SU-DHL-6 (cell line): Measurements from ENCODE around the gene KIF1C.

Experiments used
- H2AFZ ChIP-seq: fragments of 200-600 bp; sonication (generic); 2 replicates; pipeline ENCODE4 v1.6.1; 2014; ENCODE audit warnings: low read depth, mild to moderate bottlenecking, moderate library complexity, mixed read lengths, antibody characterized with exemption, low read length; ENCODE audit not compliant: severe bottlenecking
- H3F3A ChIP-seq: fragments of 200-600 bp; shearing (Covaris generic); 2 replicates; pipeline ENCODE4 v1.6.0; 2016; ENCODE audit warnings: antibody characterized with exemption, mild to moderate bottlenecking; ENCODE audit not compliant: insufficient read depth
- H3K27ac ChIP-seq: fragments of 200-600 bp; sonication (generic); 2 replicates; pipeline ENCODE4 v1.5.1; 2016; ENCODE audit warnings: low read depth, mild to moderate bottlenecking, low read length, moderate library complexity, mixed read lengths
- H3K27me3 ChIP-seq: fragments of 200-600 bp; sonication (generic), shearing (Covaris generic); 2 replicates; pipeline ENCODE4 v1.6.0; 2014; ENCODE audit warnings: mild to moderate bottlenecking, low read length
- H3K36me3 ChIP-seq: fragments of 200-600 bp; sonication (generic); 2 replicates; pipeline ENCODE4 v1.6.1; 2014; ENCODE audit warnings: mild to moderate bottlenecking, low read length, mixed read lengths
- H3K4me2 ChIP-seq: fragments of 300-600, 200-600 bp; shearing (Covaris generic), sonication (generic); 2 replicates; pipeline ENCODE4 v1.6.0; 2014; ENCODE audit warnings: low read length, low read depth, mild to moderate bottlenecking; ENCODE audit not compliant: poor library complexity, severe bottlenecking
- H3K4me3 ChIP-seq: fragments of 200-600 bp; sonication (generic); 2 replicates; pipeline ENCODE4 v1.5.1; 2014; ENCODE audit warnings: antibody characterized with exemption, low read length, mild to moderate bottlenecking, mixed read lengths; ENCODE audit not compliant: insufficient read depth, poor library complexity, severe bottlenecking
- H3K79me2 ChIP-seq: fragments of 200-600 bp; sonication (generic); 2 replicates; pipeline ENCODE4 v1.6.1; 2014; ENCODE audit warnings: mild to moderate bottlenecking, low read length, moderate library complexity; ENCODE audit not compliant: insufficient read depth
- H3K9ac ChIP-seq: fragments of 200-600 bp; sonication (generic); 2 replicates; pipeline ENCODE4 v1.7.0; 2014; ENCODE audit warnings: mild to moderate bottlenecking, low read length
- H3K9me2 ChIP-seq: fragments of 200-600 bp; sonication (generic); replicated peaks from 2 replicates; pipeline ENCODE4 v1.6.1; 2014; ENCODE audit warnings: low read length; ENCODE audit not compliant: insufficient read depth
- H3K9me3 ChIP-seq: fragments of 200-600 bp; sonication (generic); 2 replicates; pipeline ENCODE4 v1.6.1; 2014; ENCODE audit warnings: low read length, mixed read lengths; ENCODE audit not compliant: insufficient read depth
- H4K20me1 ChIP-seq: fragments of 200-600 bp; sonication (generic); 2 replicates; pipeline ENCODE4 v1.6.1; 2014; ENCODE audit warnings: low read depth, mild to moderate bottlenecking, antibody characterized with exemption, low read length, moderate library complexity, mixed read lengths
- CTCF ChIP-seq: fragments of 200-600 bp; sonication (generic); IDR thresholded peaks from one replicate; pipeline ENCODE4 v1.5.1; 2017; ENCODE audit warnings: antibody characterized with exemption, mild to moderate bottlenecking, low read length, moderate library complexity; ENCODE audit not compliant: insufficient read depth, poor library complexity, severe bottlenecking
- EZH2phosphoT487 ChIP-seq: fragments of 200-600 bp; sonication (generic), shearing (Covaris generic); conservative IDR thresholded peaks from 2 replicates; pipeline ENCODE4 v1.6.1; 2018; ENCODE audit warnings: mild to moderate bottlenecking, antibody characterized with exemption, low read length, moderate library complexity, mixed read lengths

Gene KIF1C

GRCh38 chr17:5014357-5014756 is 16.6 kb downstream of the KIF1C start:
- Histone ChIP-seq H3K36me3 (no peaks in the 10 kb centered on the region), H3F3A (no peaks in the 10 kb centered on the region), H3K27ac (no peak overlapping the region), H3K9ac (no peak overlapping the region), H3K4me2 (no peak overlapping the region), H3K9me3 (no peaks in the 10 kb centered on the region), H4K20me1 (no peaks in the 10 kb centered on the region), H3K9me2 (no peaks in the 10 kb centered on the region), H3K79me2 (no peaks in the 10 kb centered on the region), H2AFZ (no peak overlapping the region), H3K27me3 (no peaks in the 10 kb centered on the region), H3K4me3 (no peak overlapping the region)
- TF ChIP-seq EZH2phosphoT487: no peak
- TF ChIP-seq CTCF: no peak

- no peaks in the 10 kb centered on the region for H3K9me2 ChIP-seq
- H3K27me3 ChIP-seq: no peaks in the 10 kb centered on the region
- H4K20me1 ChIP-seq: no peaks in the 10 kb centered on the region
- H3K79me2 ChIP-seq: no peaks in the 10 kb centered on the region
- H3K4me2 ChIP-seq: no peak overlapping the region
- no peaks in the 10 kb centered on the region for H3K36me3 ChIP-seq
- H3K4me3 ChIP-seq: no peak overlapping the region
- TF ChIP-seq CTCF: peak; percentile 22
- TF ChIP-seq EZH2phosphoT487: no peak
- no peaks in the 10 kb centered on the region for H3F3A ChIP-seq
- H3K27ac ChIP-seq: no peak overlapping the region
- no peaks in the 10 kb centered on the region for H3K9me3 ChIP-seq
- no peak overlapping the region for H2AFZ ChIP-seq
- no peak overlapping the region for H3K9ac ChIP-seq
Observed at GRCh38 chr17:5019475-5019956, 21.8 kb downstream of the KIF1C start.

- TF ChIP-seq EZH2phosphoT487 (no peak), CTCF (no peak)
- Histone ChIP-seq H3K9ac (no peak overlapping the region), H3K79me2 (no peaks in the 10 kb centered on the region), H3K36me3 (no peaks in the 10 kb centered on the region), H4K20me1 (no peaks in the 10 kb centered on the region), H3K27ac (no peak overlapping the region), H3K27me3 (no peaks in the 10 kb centered on the region), H3K4me2 (no peak overlapping the region), H2AFZ (no peak overlapping the region), H3K9me2 (no peaks in the 10 kb centered on the region), H3K4me3 (no peak overlapping the region), H3K9me3 (no peaks in the 10 kb centered on the region), H3F3A (no peaks in the 10 kb centered on the region)
Observed at GRCh38 chr17:5020502-5021023, 22.8 kb downstream of the KIF1C start.
